SIG-M5 treated with dmso at 0.1 percent for 504 hours (cell line): ENCODE data around the gene P2RY13.

ENCODE experiments used
- DNase-seq: peaks from one replicate; lab custom pipeline; 2025; ENCODE audit not compliant: unreplicated experiment; lab: John Stamatoyannopoulos, UW

The P2RY13 gene

DNA sequence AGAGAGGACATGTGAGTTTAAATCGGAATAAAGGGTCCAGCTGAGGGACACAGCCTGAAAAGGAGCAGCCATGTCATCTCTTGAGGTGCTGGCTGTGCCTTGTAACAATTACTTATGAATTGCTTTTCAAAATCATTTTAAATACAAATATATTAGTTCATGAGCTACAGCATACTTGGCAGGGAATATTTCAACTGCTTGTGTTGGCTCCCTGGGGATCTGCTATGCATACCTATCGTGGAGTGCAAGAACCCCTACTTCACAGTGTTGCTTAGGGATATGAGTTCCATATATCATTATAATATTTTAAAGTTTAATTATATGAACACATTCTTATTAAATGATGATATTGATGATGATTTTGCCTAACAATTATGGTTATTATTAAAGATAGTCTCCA lies 31.9 kb downstream of the P2RY13 start:
- no peak for DNase-seq

- DNase-seq = no peak
These were observed 33.1 kb downstream of the P2RY13 start for GRCh38 chr3:151296226-151296625.

GRCh38 chr3:151293127-151293526 lies 36.2 kb downstream of the P2RY13 start:
- no peak for DNase-seq

GRCh38 chr3:151290673-151291072 lies 38.7 kb downstream of the P2RY13 start:
- DNase-seq = peak; percentile 66

DNA sequence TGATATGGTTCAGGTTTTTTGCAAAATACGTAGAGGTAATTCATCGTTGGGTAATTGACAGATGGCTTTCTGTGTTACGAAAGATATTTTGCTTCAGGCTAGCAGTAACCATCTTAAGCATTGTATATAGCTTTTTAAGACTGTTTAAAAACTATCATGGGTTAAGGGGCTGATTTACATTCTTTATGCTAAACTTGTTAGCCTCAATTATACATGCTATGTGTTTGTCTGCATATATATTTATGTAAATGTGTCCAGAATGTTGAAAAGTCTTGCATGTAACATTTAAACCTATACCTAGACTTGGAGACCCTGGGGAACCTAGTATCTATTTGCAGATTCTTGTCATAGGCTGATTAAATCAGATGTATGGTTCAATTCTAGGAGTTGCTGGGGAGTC lies 39.9 kb downstream of the P2RY13 start:
- no peak for DNase-seq

- no peak for DNase-seq
These were observed 43.4 kb downstream of the P2RY13 start for GRCh38 chr3:151285940-151286339.

DNA sequence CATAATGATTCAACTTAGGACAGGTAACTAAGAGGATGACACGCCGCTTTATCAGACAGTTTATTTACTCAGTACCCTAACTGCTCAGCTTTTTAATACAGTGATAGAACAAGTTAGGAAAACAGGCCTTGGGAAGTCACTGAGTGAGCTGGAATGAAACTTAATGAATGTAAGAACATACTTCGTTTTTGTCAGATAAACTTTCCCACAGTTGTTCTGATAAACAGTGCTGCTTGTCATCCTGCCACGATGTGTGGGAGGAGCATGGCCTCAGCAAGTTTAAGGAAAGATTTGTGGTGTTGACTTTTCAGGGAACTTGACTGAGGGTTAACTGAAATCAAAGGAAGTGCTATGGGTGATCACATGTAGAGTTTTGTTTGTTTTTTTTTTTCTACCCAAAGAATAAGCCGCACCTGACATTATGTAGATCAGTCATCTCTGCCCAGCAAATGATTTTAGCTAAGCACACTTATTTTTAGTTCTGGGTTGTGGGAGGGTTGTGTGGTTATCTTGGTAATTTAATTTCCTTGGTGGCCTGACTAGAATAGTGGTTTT lies 45.4 kb downstream of the P2RY13 start:
- DNase-seq = no peak

GRCh38 chr3:151283387-151283786 lies 46.0 kb downstream of the P2RY13 start:
- DNase-seq = no peak

DNA sequence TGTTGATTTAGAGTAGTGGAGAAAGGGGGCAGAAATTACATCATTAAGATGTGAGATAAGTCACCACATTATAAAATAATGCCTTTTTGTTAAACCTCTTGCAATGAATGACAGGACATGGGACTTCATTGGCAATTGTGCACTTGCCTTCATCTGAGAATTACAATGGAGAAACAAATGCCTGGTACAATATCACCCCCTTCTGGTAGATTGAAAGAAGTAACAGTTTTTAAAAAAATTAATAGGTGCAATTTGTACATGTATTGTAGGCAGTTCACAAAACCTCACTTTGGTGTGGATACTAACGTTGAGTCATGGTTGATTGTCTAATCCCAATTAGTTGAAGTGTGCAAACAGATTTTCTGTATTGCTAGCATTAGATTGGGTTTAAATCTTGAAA lies 46.4 kb downstream of the P2RY13 start:
- DNase-seq = peak; percentile 76

DNA sequence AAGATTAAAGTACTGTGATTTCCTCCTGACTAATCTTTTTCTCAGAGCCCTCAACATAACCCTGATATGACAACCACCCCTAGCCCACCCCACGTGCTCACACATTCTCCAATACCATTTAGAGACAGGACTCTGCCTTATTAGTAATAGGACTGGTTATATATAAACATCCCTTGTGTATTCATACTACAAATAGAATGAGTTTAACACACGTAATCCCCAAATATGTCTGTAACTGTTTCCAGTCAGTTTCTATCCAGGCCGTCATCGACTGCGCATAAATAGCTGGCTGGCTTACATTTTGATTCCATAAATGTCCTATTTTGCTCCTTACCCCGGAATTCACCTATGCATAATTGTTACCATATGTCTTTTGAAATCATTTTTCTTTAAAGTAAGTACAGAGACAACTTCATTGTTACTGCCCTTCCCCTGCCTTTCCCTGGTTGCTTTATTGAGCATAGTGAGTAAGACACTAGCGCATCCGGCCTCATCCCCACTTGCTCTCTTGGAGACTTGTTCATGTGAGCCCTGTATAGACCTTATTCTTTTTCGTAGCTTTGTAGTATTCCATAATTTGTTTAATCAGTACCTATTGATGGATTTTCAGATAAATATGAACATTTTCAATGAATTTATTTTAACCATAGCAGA lies 47.6 kb downstream of the P2RY13 start:
- DNase-seq = no peak

- DNase-seq = peak; percentile 92
These were observed 51.1 kb downstream of the P2RY13 start, which contains the start of gene P2RY14 for GRCh38 chr3:151278230-151278629. TSS of gene P2RY14 (minus strand) at chr3:151278542. CDS start at chr3:151214316, 64,226 bp downstream.

DNA sequence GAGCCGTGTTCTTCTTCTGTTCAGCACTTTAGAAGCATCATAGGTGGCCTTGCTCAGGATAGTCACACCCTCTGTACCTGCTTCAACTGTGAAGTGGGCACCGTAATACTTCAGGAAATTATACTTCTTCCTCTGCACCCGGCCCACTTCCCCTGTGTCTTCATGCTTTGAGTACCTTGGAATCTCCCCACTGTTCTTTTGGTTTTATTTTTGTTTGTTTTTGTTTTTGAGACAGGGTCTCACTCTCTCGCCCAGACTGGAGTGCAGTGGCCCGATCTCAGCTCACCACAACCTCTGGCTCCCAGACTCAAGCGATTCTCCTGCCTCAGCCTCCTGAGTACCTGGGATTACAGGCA lies 52.7 kb downstream of the P2RY13 start:
- DNase-seq = no peak
